ENCODE data around the gene CSAD.
A peak's percentile ranks its signal among the peaks of the same experiment; 100 is the strongest.

The CSAD gene

GRCh38 chr12:53225635-53226424, 45.1 kb upstream of the CSAD start:
- H3K4me3 ChIP-seq (ENCODE audit: low read length), result no peak overlapping the region
- DNase-seq (ENCODE audit: low read depth), result no peak
- no peak for TF ChIP-seq CTCF (conservative IDR thresholded peaks at IDR 0.05; ENCODE audit: low read depth, low read length)

GRCh38 chr12:53224897-53225634, 44.3 kb upstream of the CSAD start:
- H3K4me3 ChIP-seq (ENCODE audit: low read length), result no peak overlapping the region
- DNase-seq (ENCODE audit: low read depth), result no peak
- no peak for TF ChIP-seq CTCF (conservative IDR thresholded peaks at IDR 0.05; ENCODE audit: low read depth, low read length)

GRCh38 chr12:53224061-53224896, 43.6 kb upstream of the CSAD start:
- DNase-seq (ENCODE audit: low read depth), result no peak
- TF ChIP-seq CTCF (conservative IDR thresholded peaks at IDR 0.05; ENCODE audit: low read depth, low read length), result peak; percentile 50
- H3K4me3 ChIP-seq (ENCODE audit: low read length), result no peak overlapping the region

- DNase-seq (ENCODE audit: low read depth), result no peak
- H3K4me3 ChIP-seq (ENCODE audit: low read length), result no peak overlapping the region
Measured at GRCh38 chr12:53223389-53224060, 42.8 kb upstream of the CSAD start.

DNA sequence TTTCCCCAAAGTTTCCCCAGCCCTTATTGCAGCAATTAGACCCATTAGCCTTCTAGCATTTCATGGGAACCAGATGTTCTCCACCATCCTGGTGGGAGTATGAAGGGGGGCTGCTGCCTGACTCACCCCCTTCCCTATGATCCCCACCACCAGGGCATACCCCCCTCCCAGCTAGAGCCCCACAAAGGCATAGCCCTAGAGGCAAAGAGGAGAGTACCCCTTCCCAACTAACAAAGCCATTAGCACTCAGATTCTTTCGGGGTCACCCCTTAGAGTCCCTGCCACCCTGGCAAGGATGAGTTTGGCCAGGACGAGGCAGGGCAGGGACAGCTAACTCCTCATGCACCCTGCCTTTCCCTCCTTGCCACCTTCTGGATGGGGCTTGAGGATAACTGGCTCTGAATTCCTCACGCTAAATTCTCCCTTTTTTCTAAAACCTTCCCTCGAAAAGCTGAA, 42.1 kb upstream of the CSAD start:
- TF ChIP-seq CTCF (conservative IDR thresholded peaks at IDR 0.05; ENCODE audit: low read depth, low read length), result no peak
- DNase-seq (ENCODE audit: low read depth), result no peak
- H3K4me3 ChIP-seq (ENCODE audit: low read length), result no peak overlapping the region

More at GRCh38 chr12:53223389-53224060, 42.8 kb upstream of the CSAD start:
- no peak for TF ChIP-seq CTCF (conservative IDR thresholded peaks at IDR 0.05; ENCODE audit: low read depth, low read length)

GRCh38 chr12:53222170-53222721, 41.5 kb upstream of the CSAD start:
- no peak for DNase-seq (ENCODE audit: low read depth)
- peak overlapping the region; percentile 36 for H3K4me3 ChIP-seq (ENCODE audit: low read length)

More at GRCh38 chr12:53222170-53222721, 41.5 kb upstream of the CSAD start:
- no peak for TF ChIP-seq CTCF (conservative IDR thresholded peaks at IDR 0.05; ENCODE audit: low read depth, low read length)
